ENCODE results near the gene MRE11. TPM values are rescaled to one million over a fixed set of nuclear protein-coding genes. Genes with fewer than 3 reads are reported as not detected.
"Not testable (repeated sequence)": the region's sequence is repeated elsewhere in the genome, so short reads cannot be mapped to it uniquely, and the experiment has no call there.

Gene MRE11
- total and polyA plus RNA-seq, 2 donors (not counting 1 experiment from before 2014, with no cell fraction given) = 5.7 to 53.5 TPM

DNA sequence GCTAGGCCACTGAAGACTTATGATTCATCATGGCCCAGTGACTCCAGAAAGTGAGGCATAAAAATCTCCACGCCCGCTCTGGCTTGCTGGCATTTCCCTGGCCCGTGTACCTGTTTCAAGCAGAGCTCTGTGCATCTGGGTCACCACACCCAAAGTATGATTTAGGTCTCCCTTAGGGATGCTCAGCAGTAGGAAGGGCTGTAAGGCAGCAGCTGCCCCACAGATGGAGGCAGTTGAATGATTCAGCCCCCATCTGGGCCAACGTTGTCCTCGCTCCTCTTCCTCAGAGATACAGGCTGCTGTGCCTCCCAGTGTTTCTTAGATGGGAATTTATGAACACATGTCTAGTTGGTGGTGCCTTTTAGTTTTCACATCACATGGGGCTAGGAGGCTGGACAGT is 114.0 kb downstream of the MRE11 start:
- WGBS (ENCODE audit: insufficient coverage) = 81% methylated on average over 5 of the region's 5 CpGs
- H3K27ac Mint-ChIP-seq = no peak overlapping the region
- Histone ChIP-seq H2AFZ (ENCODE audit: insufficient read depth, low read depth, low read length, poor library complexity, severe bottlenecking) (no peak overlapping the region), H3K36me3 (replicated peaks in 1 of 2; ENCODE audit: control extremely low read depth in 1 of 2, control insufficient read depth in 1 of 2, extremely low read depth in 1 of 2, insufficient read depth in 2 of 2, low read length in 1 of 2) (no peaks in the 10 kb centered on the region), H3K9ac (ENCODE audit: low read length) (no peak overlapping the region), H3K4me1 (ENCODE audit: control insufficient read depth in 2 of 2, insufficient read depth in 2 of 2, low read length in 2 of 2) (no peaks in the 10 kb centered on the region), H3K79me2 (ENCODE audit: control insufficient read depth, insufficient read depth, low read length) (no peaks in the 10 kb centered on the region), H3K27me3 (replicated peaks in 1 of 4; ENCODE audit: control extremely low read depth in 1 of 4, control insufficient read depth in 3 of 4, insufficient read depth in 4 of 4, low read length in 3 of 4) (no peaks in the 10 kb centered on the region), H4K20me1 (ENCODE audit: control insufficient read depth, insufficient read depth, low read length, poor library complexity, severe bottlenecking) (no peaks in the 10 kb centered on the region), H3K4me3 (ENCODE audit: control extremely low read depth in 1 of 5, extremely low read depth in 1 of 5, insufficient read depth in 1 of 5, low read depth in 2 of 5, low read length in 4 of 5) (no peak overlapping the region), H3K4me2 (replicated peaks; ENCODE audit: low read depth, low read length, poor library complexity, severe bottlenecking) (no peak overlapping the region), H3K27ac (ENCODE audit: low read length in 2 of 2) (no peak overlapping the region), H3K9me3 (ENCODE audit: control extremely low read depth in 1 of 3, control insufficient read depth in 2 of 3, insufficient read depth in 1 of 3, low read length in 2 of 3) (peaks cover 0 to 7% (median 3%) of the 10 kb centered on the region in 3 donors)
- ChIA-PET POLR2A (no interaction called here), CTCF (no interaction called here)
- intact Hi-C loops (cut with micrococcal nuclease) = no loop called here
- TF ChIP-seq, protein P1, sequence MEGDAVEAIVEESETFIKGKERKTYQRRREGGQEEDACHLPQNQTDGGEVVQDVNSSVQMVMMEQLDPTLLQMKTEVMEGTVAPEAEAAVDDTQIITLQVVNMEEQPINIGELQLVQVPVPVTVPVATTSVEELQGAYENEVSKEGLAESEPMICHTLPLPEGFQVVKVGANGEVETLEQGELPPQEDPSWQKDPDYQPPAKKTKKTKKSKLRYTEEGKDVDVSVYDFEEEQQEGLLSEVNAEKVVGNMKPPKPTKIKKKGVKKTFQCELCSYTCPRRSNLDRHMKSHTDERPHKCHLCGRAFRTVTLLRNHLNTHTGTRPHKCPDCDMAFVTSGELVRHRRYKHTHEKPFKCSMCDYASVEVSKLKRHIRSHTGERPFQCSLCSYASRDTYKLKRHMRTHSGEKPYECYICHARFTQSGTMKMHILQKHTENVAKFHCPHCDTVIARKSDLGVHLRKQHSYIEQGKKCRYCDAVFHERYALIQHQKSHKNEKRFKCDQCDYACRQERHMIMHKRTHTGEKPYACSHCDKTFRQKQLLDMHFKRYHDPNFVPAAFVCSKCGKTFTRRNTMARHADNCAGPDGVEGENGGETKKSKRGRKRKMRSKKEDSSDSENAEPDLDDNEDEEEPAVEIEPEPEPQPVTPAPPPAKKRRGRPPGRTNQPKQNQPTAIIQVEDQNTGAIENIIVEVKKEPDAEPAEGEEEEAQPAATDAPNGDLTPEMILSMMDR (IDR thresholded peaks at IDR 0.05) = no peak
- no peak for TF ChIP-seq EZH2 (IDR thresholded peaks at IDR 0.05; ENCODE audit: borderline replicate concordance, insufficient read depth, low read depth, low read length, poor library complexity, severe bottlenecking)
- ATAC-seq (ENCODE audit: low read depth) (no peak), DNase-seq (no peak)
- H3K4me1 Mint-ChIP-seq = no peaks in the 10 kb centered on the region
- H3K9me3 Mint-ChIP-seq (ENCODE audit: insufficient read depth) = no peaks in the 10 kb centered on the region
- H3K27me3 Mint-ChIP-seq = peaks cover 14% of the 10 kb centered on the region
- no peak overlapping the region for H3K4me3 Mint-ChIP-seq

DNA sequence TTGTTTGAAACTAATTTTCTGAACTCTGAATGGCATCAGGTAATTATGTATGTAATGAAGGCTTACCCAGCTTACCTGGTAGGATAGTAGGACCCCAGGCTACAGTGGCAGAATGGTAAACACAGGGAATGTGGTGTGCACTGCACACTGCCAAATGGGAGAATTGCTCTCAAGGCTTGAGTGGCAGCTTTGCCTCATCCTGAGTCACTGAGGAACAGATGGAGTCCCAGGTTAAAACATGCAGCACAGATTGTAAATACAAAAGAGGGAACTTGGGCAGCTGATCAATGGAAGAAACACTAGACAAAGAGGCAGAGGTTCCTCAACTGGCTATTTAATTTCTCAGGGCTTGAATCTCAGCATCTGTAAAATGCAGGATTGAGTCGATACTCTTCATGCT is 116.8 kb downstream of the MRE11 start:
- no peak for TF ChIP-seq EZH2 (IDR thresholded peaks at IDR 0.05; ENCODE audit: borderline replicate concordance, insufficient read depth, low read depth, low read length, poor library complexity, severe bottlenecking)
- TF ChIP-seq, protein P1 (IDR thresholded peaks at IDR 0.05) = no peak
- Histone ChIP-seq H3K27ac (ENCODE audit: low read length in 2 of 2) (no peak overlapping the region), H3K4me3 (ENCODE audit: control extremely low read depth in 1 of 5, extremely low read depth in 1 of 5, insufficient read depth in 1 of 5, low read depth in 2 of 5, low read length in 4 of 5) (no peak overlapping the region), H3K4me1 (ENCODE audit: control insufficient read depth in 2 of 2, insufficient read depth in 2 of 2, low read length in 2 of 2) (no peaks in the 10 kb centered on the region), H3K9me3 (ENCODE audit: control extremely low read depth in 1 of 3, control insufficient read depth in 2 of 3, insufficient read depth in 1 of 3, low read length in 2 of 3) (peaks cover 0 to 5% (median 3%) of the 10 kb centered on the region in 3 donors), H3K9ac (ENCODE audit: low read length) (no peak overlapping the region), H3K79me2 (ENCODE audit: control insufficient read depth, insufficient read depth, low read length) (no peaks in the 10 kb centered on the region), H3K36me3 (replicated peaks in 1 of 2; ENCODE audit: control extremely low read depth in 1 of 2, control insufficient read depth in 1 of 2, extremely low read depth in 1 of 2, insufficient read depth in 2 of 2, low read length in 1 of 2) (no peaks in the 10 kb centered on the region), H4K20me1 (ENCODE audit: control insufficient read depth, insufficient read depth, low read length, poor library complexity, severe bottlenecking) (no peaks in the 10 kb centered on the region), H2AFZ (ENCODE audit: insufficient read depth, low read depth, low read length, poor library complexity, severe bottlenecking) (no peak overlapping the region), H3K27me3 (replicated peaks in 1 of 4; ENCODE audit: control extremely low read depth in 1 of 4, control insufficient read depth in 3 of 4, insufficient read depth in 4 of 4, low read length in 3 of 4) (no peaks in the 10 kb centered on the region), H3K4me2 (replicated peaks; ENCODE audit: low read depth, low read length, poor library complexity, severe bottlenecking) (no peak overlapping the region)
- Mint-ChIP-seq H3K9me3 (ENCODE audit: insufficient read depth) (no peaks in the 10 kb centered on the region), H3K4me1 (no peaks in the 10 kb centered on the region), H3K4me3 (no peak overlapping the region), H3K27ac (no peak overlapping the region), H3K27me3 (no peaks in the 10 kb centered on the region)
- no CpG with 5 or more reads among the region's 1 CpG for WGBS (ENCODE audit: insufficient coverage)
- DNase-seq = no peak
- intact Hi-C loops (cut with micrococcal nuclease) = no loop called here
- POLR2A ChIA-PET = no interaction called here
- CTCF ChIA-PET = no interaction called here
- no peak for ATAC-seq (ENCODE audit: low read depth)

DNA sequence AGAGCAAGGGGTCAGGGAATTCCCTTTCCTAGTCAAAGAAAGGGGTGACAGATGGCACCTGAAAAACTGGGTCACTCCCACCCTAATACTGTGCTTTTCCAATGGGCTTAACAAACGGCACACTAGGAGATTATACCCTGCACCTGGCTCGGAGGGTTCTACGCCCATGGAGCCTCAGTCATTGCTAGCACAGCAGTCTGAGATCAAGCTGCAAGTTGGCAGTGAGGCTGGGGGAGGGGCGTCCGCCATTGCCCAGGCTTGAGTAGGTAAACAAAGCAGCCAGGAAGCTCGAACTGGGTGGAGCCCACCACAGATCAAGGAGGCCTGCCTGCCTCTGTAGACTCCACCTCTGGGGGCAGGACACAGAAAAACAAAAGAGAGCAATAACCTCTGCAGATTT is 123.1 kb downstream of the MRE11 start:
- POLR2A ChIA-PET; H3K4me1 Mint-ChIP-seq; H3K9ac ChIP-seq (ENCODE audit: low read length); H3K27ac Mint-ChIP-seq; H4K20me1 ChIP-seq (ENCODE audit: control insufficient read depth, insufficient read depth, low read length, poor library complexity, severe bottlenecking); H3K4me2 ChIP-seq (replicated peaks; ENCODE audit: low read depth, low read length, poor library complexity, severe bottlenecking); H3K9me3 Mint-ChIP-seq (ENCODE audit: insufficient read depth); H3K4me1 ChIP-seq (ENCODE audit: control insufficient read depth in 2 of 2, insufficient read depth in 2 of 2, low read length in 2 of 2); intact Hi-C loops (cut with micrococcal nuclease); H2AFZ ChIP-seq (ENCODE audit: insufficient read depth, low read depth, low read length, poor library complexity, severe bottlenecking); H3K79me2 ChIP-seq (ENCODE audit: control insufficient read depth, insufficient read depth, low read length); H3K36me3 ChIP-seq (replicated peaks in 1 of 2; ENCODE audit: control extremely low read depth in 1 of 2, control insufficient read depth in 1 of 2, extremely low read depth in 1 of 2, insufficient read depth in 2 of 2, low read length in 1 of 2); H3K27me3 ChIP-seq (replicated peaks in 1 of 4; ENCODE audit: control extremely low read depth in 1 of 4, control insufficient read depth in 3 of 4, insufficient read depth in 4 of 4, low read length in 3 of 4); DNase-seq; H3K27me3 Mint-ChIP-seq; H3K27ac ChIP-seq (ENCODE audit: low read length in 2 of 2); CTCF ChIA-PET; H3K9me3 ChIP-seq (ENCODE audit: control extremely low read depth in 1 of 3, control insufficient read depth in 2 of 3, insufficient read depth in 1 of 3, low read length in 2 of 3); H3K4me3 ChIP-seq (ENCODE audit: control extremely low read depth in 1 of 5, extremely low read depth in 1 of 5, insufficient read depth in 1 of 5, low read depth in 2 of 5, low read length in 4 of 5); ATAC-seq (ENCODE audit: low read depth); H3K4me3 Mint-ChIP-seq: not testable (repeated sequence)
- WGBS (ENCODE audit: insufficient coverage) = 92% methylated on average over 6 of the region's 6 CpGs

Data from B cell (primary cell).